GM11168 (cell line): Measurements from ENCODE around the gene GABRA5.
"Not testable (repeated sequence)": the region's sequence is repeated elsewhere in the genome, so short reads cannot be mapped to it uniquely, and the experiment has no call there.

Source experiments
- in situ Hi-C: fragments of 300-500 bp; cut with MboI; formaldehyde crosslinking; loops from one replicate; pipeline ENCODE4 v1.12.0; 2022; ENCODE audit warnings: low sequenced_read_pairs; ENCODE audit not compliant: unreplicated experiment

GABRA5 gene

DNA sequence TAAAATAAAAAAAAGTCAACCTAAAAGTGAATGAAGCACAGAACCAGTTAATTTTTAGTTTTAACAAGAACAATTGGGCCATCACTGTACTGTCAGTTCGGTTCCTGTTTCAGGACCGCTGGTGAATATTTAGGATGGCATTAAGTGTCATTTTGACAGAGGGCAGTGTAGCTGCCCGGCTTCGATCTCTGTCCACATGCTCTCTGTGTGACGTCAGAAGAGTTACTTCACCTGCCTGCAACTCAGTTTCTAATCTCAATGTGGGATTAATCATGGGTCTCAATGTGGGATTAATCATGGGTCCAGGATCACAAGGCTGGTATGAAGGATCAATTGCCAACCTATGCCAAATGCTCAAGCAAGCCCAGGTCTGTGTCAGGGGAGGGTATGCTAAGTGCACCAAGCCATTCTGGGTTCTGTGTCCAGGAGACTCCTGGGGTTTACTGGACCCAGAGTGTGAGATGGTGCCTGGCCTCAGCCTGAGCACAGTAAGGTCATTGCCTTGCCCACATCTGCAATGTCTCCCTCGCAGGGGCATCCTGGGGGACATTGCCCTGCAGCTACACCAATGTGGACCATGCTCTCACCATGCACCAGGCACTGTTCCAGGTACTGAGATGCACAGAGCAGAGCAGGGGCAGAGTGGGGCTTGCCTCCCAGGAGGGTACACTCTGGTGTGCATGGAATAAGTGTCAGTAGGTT is 8.1 kb downstream of the GABRA5 start:
- in situ Hi-C loops, result no loop called here

GRCh38 chr15:26875476-26875850 is 8.6 kb downstream of the GABRA5 start:
- in situ Hi-C loops, result no loop called here

DNA sequence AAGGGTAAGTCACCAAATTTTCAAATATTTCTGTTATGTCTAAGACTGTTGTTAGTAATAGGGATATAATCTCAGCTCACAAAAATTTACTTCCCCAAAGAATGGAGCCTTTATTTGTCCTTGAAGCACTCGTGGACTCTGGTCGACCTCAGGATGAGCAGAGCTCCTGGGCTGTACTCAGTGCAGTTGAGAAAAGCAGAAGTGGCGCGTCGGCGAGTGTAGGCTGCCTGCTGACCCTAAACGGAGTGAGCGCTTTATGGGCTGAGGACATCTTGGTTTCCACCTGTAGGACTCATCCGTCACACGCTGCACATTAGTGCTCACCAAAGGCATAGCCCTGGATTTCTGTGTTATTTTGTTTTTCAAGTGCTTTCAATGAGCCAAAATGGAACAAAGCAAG is 11.0 kb downstream of the GABRA5 start:
- in situ Hi-C loops, result no loop called here

DNA sequence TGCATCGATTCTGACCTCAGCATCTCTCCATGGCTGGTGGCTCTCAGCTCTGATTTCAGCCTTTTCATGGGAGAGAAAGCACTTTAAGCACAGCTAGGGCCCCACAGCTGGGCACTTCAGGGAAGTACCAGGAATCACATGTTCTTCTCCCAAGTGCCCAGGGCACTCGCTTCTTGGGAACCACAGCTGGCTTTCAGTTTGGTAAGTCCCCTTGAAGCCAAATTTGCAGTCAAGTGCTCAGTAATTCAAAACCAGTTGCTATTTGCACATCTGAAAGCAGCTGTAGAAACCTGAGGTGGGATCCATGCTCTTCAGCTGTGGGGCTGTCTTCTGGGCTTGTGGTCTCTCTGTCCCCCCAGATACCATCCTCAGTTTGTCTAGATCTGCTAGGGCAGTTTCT is 12.8 kb downstream of the GABRA5 start:
- in situ Hi-C loops, result no loop called here

DNA sequence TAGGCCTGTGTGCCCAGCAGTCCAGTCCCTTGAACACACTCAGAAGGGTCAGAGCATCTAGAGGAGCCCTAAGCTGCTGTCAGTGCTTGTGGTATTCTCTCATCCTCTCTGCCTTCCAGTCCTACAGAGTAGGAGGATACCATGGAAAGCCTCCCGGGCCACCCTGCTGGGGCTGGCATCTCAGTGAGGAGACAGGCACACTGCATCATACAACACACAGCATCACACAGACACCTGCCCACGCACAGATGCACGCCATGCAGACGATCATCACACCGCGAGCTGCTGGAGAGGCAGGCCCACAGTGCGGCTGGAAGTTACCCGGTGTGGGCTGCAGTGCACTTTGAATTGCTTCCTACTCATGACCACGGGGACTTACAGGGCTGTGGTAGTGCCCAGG is 15.2 kb downstream of the GABRA5 start:
- in situ Hi-C loops, result no loop called here

GRCh38 chr15:26882616-26883365 is 15.9 kb downstream of the GABRA5 start:
- in situ Hi-C loops, result no loop called here

DNA sequence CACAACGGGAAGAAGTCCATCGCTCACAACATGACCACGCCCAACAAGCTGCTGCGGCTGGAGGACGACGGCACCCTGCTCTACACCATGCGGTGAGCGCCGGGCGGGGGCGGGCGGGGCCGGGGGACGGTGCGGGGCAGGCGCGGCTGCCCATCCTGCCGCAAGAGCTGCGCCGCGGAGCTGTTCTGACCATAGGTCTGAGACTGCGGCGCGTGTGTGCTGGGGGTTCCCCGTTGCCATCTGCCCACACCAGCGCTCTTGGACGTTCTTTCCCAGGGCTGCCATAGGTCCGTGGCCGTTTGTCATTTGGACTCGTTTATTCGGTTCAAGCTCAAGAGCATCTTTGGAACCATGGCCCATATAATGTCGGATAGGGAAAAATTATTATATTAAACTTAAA is 16.6 kb downstream of the GABRA5 start:
- in situ Hi-C loops, result no loop called here

GRCh38 chr15:26886566-26886965 is 19.7 kb downstream of the GABRA5 start:
- in situ Hi-C loops, result no loop called here

DNA sequence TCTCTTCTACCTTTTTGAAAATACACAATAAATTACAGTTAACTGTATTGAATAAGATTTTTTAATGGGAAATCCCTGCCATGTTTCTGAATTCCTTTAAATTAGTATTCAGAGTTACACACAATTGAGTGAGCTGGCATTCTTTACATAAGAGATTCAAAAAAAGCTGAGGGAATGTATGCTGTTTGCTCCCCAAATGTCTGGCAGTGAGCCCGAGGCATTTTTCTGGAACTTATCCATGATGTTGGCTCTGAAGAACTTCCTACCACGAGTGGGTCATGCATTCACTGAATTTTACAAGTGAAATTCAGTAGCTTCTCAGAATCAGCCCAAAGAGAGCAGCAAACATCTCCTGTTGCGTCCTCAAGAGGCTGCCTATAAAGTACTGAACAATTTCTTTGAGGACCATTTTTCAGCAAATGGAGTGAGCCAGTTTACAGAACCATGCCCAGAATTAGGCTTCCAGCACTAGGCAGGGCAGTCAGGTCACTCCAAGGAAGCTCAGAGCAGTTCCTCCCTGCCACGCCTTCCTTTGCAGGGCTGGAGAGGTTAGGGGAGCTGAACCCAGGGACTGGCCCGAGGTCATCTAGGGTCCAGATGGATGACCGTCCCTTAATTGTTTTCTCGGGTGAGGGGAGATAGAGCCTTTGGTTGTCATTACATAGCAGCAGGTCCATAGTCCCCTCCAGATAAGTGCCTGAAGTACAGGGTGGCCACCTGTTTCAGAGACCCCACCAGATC is 21.2 kb downstream of the GABRA5 start:
- in situ Hi-C loops, result no loop called here

DNA sequence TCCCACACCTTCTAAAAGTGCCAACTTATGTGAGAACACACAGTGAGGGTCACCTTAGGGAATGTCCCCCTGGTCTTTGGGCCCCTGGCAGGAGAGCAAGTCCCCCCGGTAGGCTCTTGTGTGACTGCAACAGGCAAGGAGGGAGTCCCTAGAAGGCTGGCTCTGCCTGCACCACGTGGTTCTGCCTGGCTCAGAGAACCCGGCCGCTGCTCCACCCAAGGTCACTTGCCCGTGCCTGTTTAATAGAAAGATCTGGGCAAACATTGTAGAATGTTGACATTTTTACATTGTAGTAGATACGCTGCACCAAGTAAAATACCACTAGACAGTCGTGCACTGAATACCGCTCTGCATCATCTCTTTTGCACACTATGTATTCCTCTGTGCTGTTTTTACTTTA is 21.9 kb downstream of the GABRA5 start:
- in situ Hi-C loops, result no loop called here

DNA sequence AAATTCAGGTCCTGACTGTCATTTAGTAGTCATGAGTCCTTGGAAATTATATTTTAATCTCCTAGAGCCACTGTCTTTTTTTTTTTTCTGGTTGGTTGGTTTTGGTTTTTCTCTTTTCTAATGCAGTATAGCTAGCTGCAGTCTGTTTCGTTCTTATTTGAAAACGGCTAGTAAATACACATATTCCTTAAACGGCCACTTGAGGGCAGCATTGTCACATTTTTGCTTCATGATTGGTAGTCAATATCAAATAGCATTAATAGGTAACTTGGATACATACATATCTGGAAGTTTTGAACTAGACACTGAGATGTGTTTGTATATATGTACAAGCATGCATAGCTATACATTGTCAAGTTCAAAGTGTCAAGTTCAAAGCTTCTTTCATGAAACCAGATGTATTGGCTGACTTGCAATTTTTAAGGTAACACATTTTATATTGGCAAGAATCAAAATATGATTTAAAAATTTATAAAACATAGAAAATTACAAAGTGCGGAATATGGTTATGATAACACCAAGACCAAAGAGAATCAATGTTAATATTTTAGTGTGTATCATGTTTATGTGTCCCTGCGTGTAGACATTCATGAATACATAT is 22.5 kb downstream of the GABRA5 start:
- in situ Hi-C loops, result no loop called here

DNA sequence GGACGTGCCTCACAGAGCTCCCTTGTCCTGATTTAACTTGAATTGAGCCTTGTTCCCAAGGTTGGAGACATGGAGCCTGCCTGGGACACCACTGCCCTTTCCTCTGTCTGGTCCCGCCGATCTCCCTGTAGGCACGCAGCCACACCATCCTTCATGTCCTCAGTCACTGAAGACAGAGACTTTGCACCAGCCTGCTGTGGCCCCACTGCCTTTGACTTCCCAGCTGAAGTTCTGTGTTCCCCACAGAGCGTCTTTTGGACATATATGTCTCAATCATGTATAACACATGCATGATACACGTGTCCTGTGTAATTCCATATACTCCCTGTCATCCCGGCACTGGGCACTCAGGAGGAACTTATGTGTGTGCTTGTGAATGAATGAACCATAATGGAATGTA is 23.6 kb downstream of the GABRA5 start:
- in situ Hi-C loops, result no loop called here

GRCh38 chr15:26890988-26891387 is 24.1 kb downstream of the GABRA5 start:
- in situ Hi-C loops, result no loop called here

- in situ Hi-C loops, result no loop called here
Measured at GRCh38 chr15:26891448-26892181, 24.8 kb downstream of the GABRA5 start.

DNA sequence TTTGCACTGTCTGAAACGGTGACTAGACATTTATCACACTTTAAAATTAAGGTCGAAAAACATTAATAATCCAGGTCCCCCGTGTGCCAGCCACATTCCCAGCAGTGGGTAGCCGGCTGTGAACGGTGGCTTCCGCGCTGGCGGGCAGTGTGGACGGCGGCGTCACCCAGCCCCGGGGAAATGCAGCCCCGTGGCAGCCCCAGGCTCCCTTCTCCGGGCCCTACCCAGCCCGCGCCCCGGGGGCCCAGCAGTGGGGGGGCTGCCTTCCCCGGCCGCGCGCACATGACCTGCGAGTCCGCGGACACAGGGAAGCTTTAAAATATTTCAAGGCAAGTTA is 25.3 kb downstream of the GABRA5 start:
- in situ Hi-C loops, result no loop called here

DNA sequence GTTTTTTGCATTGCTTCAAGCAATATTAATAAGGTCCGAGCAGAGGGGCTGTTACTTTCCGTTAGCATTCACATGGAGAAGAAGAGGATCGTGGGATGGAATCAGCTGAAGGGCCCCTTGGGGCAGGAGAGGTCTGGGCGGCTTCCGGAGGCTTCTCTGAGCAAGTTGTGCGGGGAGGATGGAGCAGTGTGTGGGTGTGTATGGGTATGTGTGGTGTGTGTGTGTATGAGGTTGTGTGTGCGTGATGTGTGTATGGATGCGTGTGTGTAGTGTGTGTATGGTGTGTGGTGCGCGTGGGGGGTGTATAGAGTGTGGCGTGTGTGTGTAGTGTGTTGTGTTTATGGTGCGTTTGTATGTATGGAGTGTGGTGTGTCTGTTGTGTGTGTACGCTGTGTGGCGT is 25.8 kb downstream of the GABRA5 start:
- in situ Hi-C loops, result no loop called here

GRCh38 chr15:26893351-26894065 is 26.6 kb downstream of the GABRA5 start:
- in situ Hi-C loops, result no loop called here

- in situ Hi-C loops, result no loop called here
Measured at GRCh38 chr15:26894181-26894580, 27.3 kb downstream of the GABRA5 start.

DNA sequence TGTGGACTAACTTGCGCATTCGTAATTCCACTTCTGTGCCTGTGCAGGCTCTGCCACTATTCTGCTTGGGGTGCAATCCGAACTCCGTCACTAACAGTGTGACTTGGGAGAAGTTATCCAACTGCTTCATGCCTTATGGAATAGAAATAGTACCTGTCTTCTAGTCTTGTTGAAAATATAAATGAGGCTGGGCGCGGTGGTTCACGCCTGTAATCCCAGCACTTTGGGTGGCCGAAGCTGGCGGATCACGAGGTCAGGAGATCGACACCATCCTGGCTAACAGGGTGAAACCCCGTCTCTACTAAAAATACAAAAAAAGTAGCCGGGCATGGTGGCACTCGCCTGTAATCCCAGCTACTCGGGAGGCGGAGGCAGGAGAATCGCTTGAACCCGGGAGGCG is 28.5 kb downstream of the GABRA5 start:
- in situ Hi-C loops, result not testable (repeated sequence)

DNA sequence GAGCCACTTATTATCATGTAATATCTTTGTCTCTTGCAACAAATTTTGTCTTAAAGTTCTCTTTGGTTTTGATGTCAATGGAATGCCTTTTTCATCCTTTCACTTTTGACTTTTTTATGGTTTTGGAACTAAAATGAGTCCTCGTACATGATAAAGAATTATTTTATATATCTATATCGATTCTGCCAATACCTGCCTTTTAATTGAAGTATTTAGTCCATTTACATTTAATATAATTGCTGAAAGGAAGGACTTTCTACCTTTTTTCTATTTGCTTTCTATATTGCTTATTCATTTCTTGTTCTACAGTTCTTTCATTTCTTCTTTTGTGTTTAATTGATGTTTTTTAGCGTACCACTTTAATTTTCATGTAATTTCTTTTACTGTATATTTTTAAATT is 32.8 kb downstream of the GABRA5 start:
- in situ Hi-C loops, result no loop called here
